ENCODE results near the gene ENTPD8.

Gene ENTPD8

GRCh38 chr9:137486141-137486490 is 45.0 kb upstream of the ENTPD8 start:
- peaks cover 8% of the 10 kb centered on the region for H3K4me1 ChIP-seq (ENCODE audit: insufficient read depth, insufficient read length)
- no peaks in the 10 kb centered on the region for H3K27me3 ChIP-seq (ENCODE audit: insufficient read depth, insufficient read length)
- no peaks in the 10 kb centered on the region for H3K9me3 ChIP-seq (ENCODE audit: insufficient read depth, low read length)
- H3K36me3 ChIP-seq (ENCODE audit: insufficient read depth, insufficient read length, low read length), result no peaks in the 10 kb centered on the region
- no peak overlapping the region for H3K4me3 ChIP-seq (ENCODE audit: insufficient read length, low read depth)
- H3K9ac ChIP-seq (ENCODE audit: insufficient read length, low read depth), result no peak overlapping the region
- DNase-seq (ENCODE audit: low read depth, low spot score), result no peak
- no peak for TF ChIP-seq YY1 (IDR thresholded peaks at IDR 0.05; ENCODE audit: insufficient read depth, insufficient read length)
- no peak for TF ChIP-seq ZNF274 (IDR thresholded peaks at IDR 0.05; ENCODE audit: low read depth, low read length)
- no peak for TF ChIP-seq SUZ12 (IDR thresholded peaks at IDR 0.05; ENCODE audit: extremely low read depth, insufficient read depth, insufficient read length)

GRCh38 chr9:137485343-137486140 is 44.4 kb upstream of the ENTPD8 start:
- Histone ChIP-seq H3K27me3 (ENCODE audit: insufficient read depth, insufficient read length) (no peaks in the 10 kb centered on the region), H3K4me3 (ENCODE audit: insufficient read length, low read depth) (no peak overlapping the region), H3K9ac (ENCODE audit: insufficient read length, low read depth) (no peak overlapping the region), H3K9me3 (ENCODE audit: insufficient read depth, low read length) (no peaks in the 10 kb centered on the region), H3K4me1 (ENCODE audit: insufficient read depth, insufficient read length) (peaks cover 10% of the 10 kb centered on the region), H3K36me3 (ENCODE audit: insufficient read depth, insufficient read length, low read length) (no peaks in the 10 kb centered on the region)
- no peak for TF ChIP-seq ZNF274 (IDR thresholded peaks at IDR 0.05; ENCODE audit: low read depth, low read length)
- TF ChIP-seq SUZ12 (IDR thresholded peaks at IDR 0.05; ENCODE audit: extremely low read depth, insufficient read depth, insufficient read length), result no peak
- TF ChIP-seq YY1 (IDR thresholded peaks at IDR 0.05; ENCODE audit: insufficient read depth, insufficient read length), result no peak
- no peak for DNase-seq (ENCODE audit: low read depth, low spot score)

- H3K9me3 ChIP-seq (ENCODE audit: insufficient read depth, low read length), result no peaks in the 10 kb centered on the region
- DNase-seq (ENCODE audit: low read depth, low spot score), result no peak
- no peak overlapping the region for H3K9ac ChIP-seq (ENCODE audit: insufficient read length, low read depth)
- H3K36me3 ChIP-seq (ENCODE audit: insufficient read depth, insufficient read length, low read length), result no peaks in the 10 kb centered on the region
- H3K4me3 ChIP-seq (ENCODE audit: insufficient read length, low read depth), result no peak overlapping the region
- TF ChIP-seq ZNF274 (IDR thresholded peaks at IDR 0.05; ENCODE audit: low read depth, low read length), result no peak
- TF ChIP-seq SUZ12 (IDR thresholded peaks at IDR 0.05; ENCODE audit: extremely low read depth, insufficient read depth, insufficient read length), result no peak
- H3K27me3 ChIP-seq (ENCODE audit: insufficient read depth, insufficient read length), result no peaks in the 10 kb centered on the region
- peaks cover 14% of the 10 kb centered on the region for H3K4me1 ChIP-seq (ENCODE audit: insufficient read depth, insufficient read length)
These were observed 43.6 kb upstream of the ENTPD8 start for GRCh38 chr9:137484551-137485315.

- Histone ChIP-seq H3K4me1 (ENCODE audit: insufficient read depth, insufficient read length) (peaks cover 22% of the 10 kb centered on the region), H3K36me3 (ENCODE audit: insufficient read depth, insufficient read length, low read length) (no peaks in the 10 kb centered on the region), H3K4me3 (ENCODE audit: insufficient read length, low read depth) (no peak overlapping the region), H3K27me3 (ENCODE audit: insufficient read depth, insufficient read length) (no peaks in the 10 kb centered on the region), H3K9ac (ENCODE audit: insufficient read length, low read depth) (no peak overlapping the region), H3K9me3 (ENCODE audit: insufficient read depth, low read length) (no peaks in the 10 kb centered on the region)
- no peak for DNase-seq (ENCODE audit: low read depth, low spot score)
- TF ChIP-seq YY1 (IDR thresholded peaks at IDR 0.05; ENCODE audit: insufficient read depth, insufficient read length) (no peak), SUZ12 (IDR thresholded peaks at IDR 0.05; ENCODE audit: extremely low read depth, insufficient read depth, insufficient read length) (no peak), ZNF274 (IDR thresholded peaks at IDR 0.05; ENCODE audit: low read depth, low read length) (no peak)
These were observed 41.1 kb upstream of the ENTPD8 start for GRCh38 chr9:137482094-137482781.

- TF ChIP-seq SUZ12 (IDR thresholded peaks at IDR 0.05; ENCODE audit: extremely low read depth, insufficient read depth, insufficient read length), result no peak
- no peak for TF ChIP-seq ZNF274 (IDR thresholded peaks at IDR 0.05; ENCODE audit: low read depth, low read length)
- TF ChIP-seq YY1 (IDR thresholded peaks at IDR 0.05; ENCODE audit: insufficient read depth, insufficient read length), result no peak
- no peak for DNase-seq (ENCODE audit: low read depth, low spot score)
- no peaks in the 10 kb centered on the region for H3K27me3 ChIP-seq (ENCODE audit: insufficient read depth, insufficient read length)
- H3K4me1 ChIP-seq (ENCODE audit: insufficient read depth, insufficient read length), result peaks cover 22% of the 10 kb centered on the region
- H3K4me3 ChIP-seq (ENCODE audit: insufficient read length, low read depth), result no peak overlapping the region
- H3K36me3 ChIP-seq (ENCODE audit: insufficient read depth, insufficient read length, low read length), result no peaks in the 10 kb centered on the region
- peaks cover 8% of the 10 kb centered on the region; the same call in 1 of the 2 replicates for H3K9me3 ChIP-seq (ENCODE audit: insufficient read depth, low read length)
- no peak overlapping the region for H3K9ac ChIP-seq (ENCODE audit: insufficient read length, low read depth)
These were observed 39.8 kb upstream of the ENTPD8 start for GRCh38 chr9:137480686-137481683.

- Histone ChIP-seq H3K9ac (ENCODE audit: insufficient read length, low read depth) (no peak overlapping the region), H3K9me3 (ENCODE audit: insufficient read depth, low read length) (peaks cover 17% of the 10 kb centered on the region; the same call in 1 of the 2 replicates), H3K4me1 (ENCODE audit: insufficient read depth, insufficient read length) (peaks cover 22% of the 10 kb centered on the region), H3K27me3 (ENCODE audit: insufficient read depth, insufficient read length) (no peaks in the 10 kb centered on the region), H3K36me3 (ENCODE audit: insufficient read depth, insufficient read length, low read length) (no peaks in the 10 kb centered on the region), H3K4me3 (ENCODE audit: insufficient read length, low read depth) (no peak overlapping the region)
- no peak for DNase-seq (ENCODE audit: low read depth, low spot score)
- TF ChIP-seq YY1 (IDR thresholded peaks at IDR 0.05; ENCODE audit: insufficient read depth, insufficient read length) (no peak), SUZ12 (IDR thresholded peaks at IDR 0.05; ENCODE audit: extremely low read depth, insufficient read depth, insufficient read length) (no peak), ZNF274 (IDR thresholded peaks at IDR 0.05; ENCODE audit: low read depth, low read length) (no peak)
These were observed 38.9 kb upstream of the ENTPD8 start for GRCh38 chr9:137479892-137480685.
